Measurements from ENCODE around the gene RPGRIP1. TPM values are rescaled to one million over a fixed set of nuclear protein-coding genes. Genes with fewer than 3 reads are reported as not detected.
"Not testable (repeated sequence)": the region's sequence is repeated elsewhere in the genome, so short reads cannot be mapped to it uniquely, and the experiment has no call there.

The RPGRIP1 gene
- total RNA-seq, 1 donor from 2014 or later = not detected

DNA sequence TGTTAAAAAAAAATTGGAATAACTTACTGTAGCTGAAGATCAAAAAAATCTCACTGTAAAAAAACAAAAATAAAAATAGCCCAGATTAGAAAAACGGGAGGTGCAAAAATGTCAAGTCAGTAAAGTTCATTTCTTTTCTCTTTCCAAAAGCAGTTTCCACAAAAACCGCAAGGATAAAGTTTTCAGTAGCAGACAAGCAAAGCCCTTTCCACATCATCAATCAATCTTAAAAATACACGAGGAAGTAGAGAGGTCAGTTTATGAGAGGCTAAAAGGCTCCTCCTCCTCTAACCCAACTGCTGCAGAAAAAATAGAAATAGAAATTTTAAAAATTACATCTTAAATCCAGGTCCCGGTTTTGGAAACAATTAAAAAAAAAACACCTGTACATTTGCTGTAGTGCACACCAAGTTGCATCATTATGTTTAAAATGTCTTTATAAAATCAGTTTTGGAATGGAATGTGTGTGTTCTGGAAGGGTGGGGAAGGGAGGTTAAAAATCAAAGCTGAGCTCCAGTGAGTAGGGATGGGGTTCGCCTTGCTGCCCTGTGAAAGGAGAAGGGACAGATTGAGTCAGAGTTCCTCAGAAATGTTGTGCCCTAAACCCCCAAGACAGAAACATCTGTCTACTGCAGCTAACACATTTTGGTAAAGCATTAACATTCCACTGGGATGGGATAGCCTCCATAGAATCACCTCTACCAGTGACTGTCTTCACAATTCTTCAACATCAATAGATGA lies 16.4 kb upstream of the RPGRIP1 start:
- intact Hi-C loops (cut with micrococcal nuclease) = loop anchor here (1.0 to 10.0 kb wide), 5 partner anchors 15 to 251 kb away; partner anchors contain the start of gene METTL3
- H3K4me1 Mint-ChIP-seq (ENCODE audit: low read depth) = peaks cover 65% of the 10 kb centered on the region
- H3K36me3 Mint-ChIP-seq (ENCODE audit: low read depth) = peaks cover 97% of the 10 kb centered on the region
- peak overlapping the region; percentile 96 for H3K27ac Mint-ChIP-seq
- no peaks in the 10 kb centered on the region for H3K27me3 Mint-ChIP-seq (ENCODE audit: low read depth)
- H3K4me3 Mint-ChIP-seq (ENCODE audit: low read depth) = peak overlapping the region; percentile 99
- no peak for DNase-seq (ENCODE audit: low spot score)
- H3K9me3 Mint-ChIP-seq = no peaks in the 10 kb centered on the region

DNA sequence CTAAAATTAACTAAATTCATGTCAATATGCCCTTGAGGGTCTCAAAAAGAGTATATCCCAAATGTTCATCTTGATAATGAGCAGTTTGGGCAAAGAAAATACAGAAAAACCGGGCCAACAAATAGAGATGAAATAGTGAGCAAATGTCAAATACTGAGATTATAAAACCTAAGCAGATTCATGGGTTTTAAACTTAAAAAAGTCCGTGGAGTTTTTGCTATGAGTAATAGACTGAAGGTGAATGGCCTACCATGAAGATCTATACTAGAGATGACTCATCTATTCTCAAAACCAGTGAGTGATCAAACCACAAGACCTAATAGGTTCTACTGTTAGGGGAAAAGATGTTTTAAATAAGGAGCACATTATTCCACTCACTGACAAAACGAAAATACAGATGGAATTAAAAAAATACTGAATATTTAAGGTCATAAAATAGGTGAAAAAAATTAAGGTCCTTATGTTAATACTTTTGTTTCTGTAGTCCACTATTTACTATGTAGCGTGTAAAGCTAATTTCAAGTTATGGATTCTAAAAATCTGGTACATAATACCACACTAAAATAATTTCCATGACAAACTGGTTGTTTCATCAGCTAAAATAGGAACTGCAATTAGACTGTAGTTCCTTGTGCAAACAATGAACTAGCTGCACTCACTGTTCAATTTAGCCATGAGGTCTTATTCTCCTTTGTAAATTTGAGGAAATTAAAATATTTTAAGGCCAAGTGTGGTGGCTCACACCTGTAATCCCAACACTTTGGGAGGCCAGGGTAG lies 15.7 kb upstream of the RPGRIP1 start:
- Mint-ChIP-seq H3K4me3 (ENCODE audit: low read depth) (peak overlapping the region; percentile 99), H3K36me3 (ENCODE audit: low read depth) (peaks cover 97% of the 10 kb centered on the region), H3K4me1 (ENCODE audit: low read depth) (peaks cover 57% of the 10 kb centered on the region), H3K27me3 (ENCODE audit: low read depth) (no peaks in the 10 kb centered on the region), H3K27ac (peak overlapping the region; percentile 96), H3K9me3 (no peaks in the 10 kb centered on the region)
- no peak for DNase-seq (ENCODE audit: low spot score)
- intact Hi-C loops (cut with micrococcal nuclease) = loop anchor here (1.0 to 10.0 kb wide), 4 partner anchors 35 to 251 kb away; partner anchors contain the start of gene METTL3

DNA sequence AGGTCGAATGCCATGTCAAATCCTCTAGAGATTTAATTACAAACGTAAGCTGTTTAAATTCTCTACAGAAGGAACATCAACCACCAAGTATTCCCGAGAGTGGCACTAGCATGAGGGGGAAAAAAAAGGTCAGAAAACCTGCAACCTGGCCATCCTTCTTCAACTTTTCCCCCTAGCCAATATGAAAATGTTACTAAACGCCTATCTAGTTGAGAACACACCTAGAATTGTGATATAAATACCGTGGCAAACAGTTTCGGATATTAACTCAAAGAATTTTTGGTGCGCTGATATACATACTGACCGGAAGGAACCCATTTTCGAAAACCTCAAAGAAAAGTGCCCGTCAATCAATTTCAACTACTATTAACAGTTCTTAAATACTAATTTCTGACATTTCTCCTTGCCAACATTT lies 12.4 kb upstream of the RPGRIP1 start:
- no peaks in the 10 kb centered on the region for H3K27me3 Mint-ChIP-seq (ENCODE audit: low read depth)
- H3K4me3 Mint-ChIP-seq (ENCODE audit: low read depth) = peak overlapping the region; percentile 99
- H3K9me3 Mint-ChIP-seq = no peaks in the 10 kb centered on the region
- H3K27ac Mint-ChIP-seq = peak overlapping the region; percentile 100
- DNase-seq (ENCODE audit: low spot score) = no peak
- intact Hi-C loops (cut with micrococcal nuclease) = loop anchor here (5.0 to 10.0 kb wide), 2 partner anchors 165 to 247 kb away; partner anchors contain the start of genes METTL3 and TMEM253
- peaks cover 46% of the 10 kb centered on the region for H3K4me1 Mint-ChIP-seq (ENCODE audit: low read depth)
- H3K36me3 Mint-ChIP-seq (ENCODE audit: low read depth) = peaks cover 70% of the 10 kb centered on the region

DNA sequence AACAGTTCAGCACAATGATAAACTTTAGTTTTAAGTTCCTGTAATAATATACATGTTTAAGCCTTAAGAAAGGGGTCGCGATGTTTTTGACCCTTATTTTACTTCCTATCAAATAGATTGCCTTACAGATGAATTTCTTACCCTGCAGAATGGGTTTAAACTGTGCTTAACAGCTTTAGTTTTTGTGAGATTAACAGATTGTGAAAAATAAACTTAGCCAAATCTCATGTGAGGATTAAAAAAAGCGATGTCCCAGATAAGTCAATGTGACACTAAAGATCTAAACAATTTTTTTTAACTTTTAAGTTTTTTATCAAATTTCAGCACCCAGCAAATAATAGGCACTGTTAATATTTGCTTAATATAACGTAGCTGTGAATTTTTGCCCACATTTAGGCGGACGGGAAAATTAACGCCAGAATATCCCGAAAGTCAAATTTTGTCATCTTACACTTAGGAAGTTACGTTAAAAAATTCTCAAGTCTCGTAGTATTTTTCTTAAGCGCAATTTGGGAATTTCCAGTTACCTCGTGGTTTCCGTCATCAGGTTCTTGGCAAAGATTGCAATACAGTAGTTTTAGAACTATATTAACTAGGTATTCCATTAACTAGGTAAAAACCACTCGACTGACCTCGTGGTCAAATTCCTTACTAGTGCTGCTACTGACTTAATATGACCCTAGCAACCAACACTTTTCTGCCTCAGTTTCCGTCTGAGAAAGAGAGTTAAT lies 11.8 kb upstream of the RPGRIP1 start:
- Mint-ChIP-seq H3K4me3 (ENCODE audit: low read depth) (peak overlapping the region; percentile 99), H3K36me3 (ENCODE audit: low read depth) (peaks cover 64% of the 10 kb centered on the region), H3K4me1 (ENCODE audit: low read depth) (peaks cover 41% of the 10 kb centered on the region), H3K27ac (peak overlapping the region; percentile 100), H3K9me3 (no peaks in the 10 kb centered on the region), H3K27me3 (ENCODE audit: low read depth) (no peaks in the 10 kb centered on the region)
- intact Hi-C loops (cut with micrococcal nuclease) = loop anchor here (2.0 to 10.0 kb wide), 3 partner anchors 41 to 247 kb away; partner anchors contain the start of genes METTL3 and TMEM253
- no peak for DNase-seq (ENCODE audit: low spot score)

DNA sequence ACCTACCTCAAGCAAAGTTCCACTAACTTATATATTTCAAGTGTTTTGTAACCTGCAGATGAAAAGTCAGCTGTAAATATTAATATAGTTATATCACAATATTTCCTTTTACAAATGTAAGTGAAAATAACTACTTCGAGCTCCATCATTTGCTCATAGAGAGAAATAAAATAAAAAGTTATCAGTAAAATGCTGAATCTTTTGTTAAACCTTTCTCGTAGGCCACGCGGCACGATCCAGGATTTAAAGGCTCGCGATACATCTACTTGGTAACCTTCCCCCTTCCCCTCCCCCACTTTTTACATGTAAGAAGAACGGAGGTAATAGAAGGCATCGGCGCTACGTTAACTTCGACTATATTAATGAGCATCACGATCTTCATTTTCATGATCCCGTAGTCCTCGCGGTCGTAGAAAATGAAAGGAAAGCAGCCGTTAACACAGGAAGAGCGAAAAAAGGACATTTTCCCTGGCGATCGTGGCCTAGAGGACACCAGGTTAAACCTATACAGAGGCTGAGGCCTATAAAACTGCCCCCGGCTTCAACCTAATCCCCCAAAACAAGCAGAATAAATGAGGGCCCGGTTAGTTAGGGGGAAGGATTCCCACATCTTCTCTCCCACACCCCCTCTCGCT lies 11.1 kb upstream of the RPGRIP1 start:
- Mint-ChIP-seq H3K4me1 (ENCODE audit: low read depth) (peaks cover 35% of the 10 kb centered on the region), H3K27me3 (ENCODE audit: low read depth) (no peaks in the 10 kb centered on the region), H3K4me3 (ENCODE audit: low read depth) (peak overlapping the region; percentile 99), H3K36me3 (ENCODE audit: low read depth) (peaks cover 57% of the 10 kb centered on the region), H3K9me3 (no peaks in the 10 kb centered on the region), H3K27ac (peak overlapping the region; percentile 100)
- DNase-seq (ENCODE audit: low spot score) = peak; percentile 18
- intact Hi-C loops (cut with micrococcal nuclease) = loop anchor here (1.0 to 10.0 kb wide), 6 partner anchors 40 to 246 kb away; partner anchors contain the start of genes CHD8, METTL3, SUPT16H and TMEM253

DNA sequence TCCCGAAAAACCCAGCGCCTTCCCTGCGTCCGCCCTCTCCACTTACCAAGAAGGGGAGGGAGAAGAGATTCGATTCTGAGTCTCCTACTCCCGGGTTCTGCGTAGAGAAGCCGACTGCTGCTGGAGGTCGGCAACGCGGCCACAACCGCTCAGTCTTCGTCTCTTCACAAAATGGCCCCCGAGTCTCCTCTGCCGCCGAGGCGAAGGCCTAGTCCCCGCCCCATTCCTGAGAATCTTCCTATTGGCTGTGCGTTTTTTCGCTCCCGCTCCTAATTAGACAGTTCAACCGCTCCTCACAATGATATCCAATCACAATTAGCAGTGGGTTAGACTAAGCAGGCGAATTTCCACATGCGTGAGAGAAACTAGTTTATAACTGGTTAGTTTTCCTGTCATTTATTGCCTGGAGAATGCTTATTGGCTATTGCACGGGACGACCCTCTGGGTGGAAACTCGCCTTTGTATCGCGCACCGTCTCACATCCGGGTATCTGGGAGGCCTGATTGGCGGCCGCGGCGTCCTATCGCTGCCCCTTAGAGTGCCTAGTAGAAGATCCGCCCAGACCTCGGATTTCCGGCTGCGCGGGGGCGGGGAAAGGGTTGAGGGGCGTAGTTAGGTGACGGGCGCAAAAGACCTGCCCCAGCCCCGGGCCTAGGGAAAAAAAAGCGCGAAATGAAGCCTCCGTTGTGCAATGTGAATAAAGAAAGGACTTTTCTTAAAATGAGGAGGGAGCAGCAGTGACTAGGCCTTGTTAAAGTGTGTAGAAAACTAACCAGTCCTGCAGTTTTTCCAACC lies 10.4 kb upstream of the RPGRIP1 start, which contains the start of gene HNRNPC:
Gene HNRNPC (minus strand): TSS at position 191 of the 795 bp plus-strand sequence. CDS start 35,249 bp downstream, outside the sequence.
- Mint-ChIP-seq H3K4me1 (ENCODE audit: low read depth) (peaks cover 29% of the 10 kb centered on the region), H3K4me3 (ENCODE audit: low read depth) (peak within 1 kb of the TSS; percentile 99), H3K36me3 (ENCODE audit: low read depth) (peaks cover 50% of the 10 kb centered on the region), H3K27me3 (ENCODE audit: low read depth) (no peaks in the 10 kb centered on the region), H3K9me3 (no peaks in the 10 kb centered on the region), H3K27ac (peak within 1 kb of the TSS; percentile 100)
- DNase-seq (ENCODE audit: low spot score) = peak; percentile 100
- intact Hi-C loops (cut with micrococcal nuclease) = loop anchor here (1.0 to 10.0 kb wide), 6 partner anchors 39 to 245 kb away; partner anchors contain the start of genes CHD8, METTL3, SUPT16H and TMEM253

DNA sequence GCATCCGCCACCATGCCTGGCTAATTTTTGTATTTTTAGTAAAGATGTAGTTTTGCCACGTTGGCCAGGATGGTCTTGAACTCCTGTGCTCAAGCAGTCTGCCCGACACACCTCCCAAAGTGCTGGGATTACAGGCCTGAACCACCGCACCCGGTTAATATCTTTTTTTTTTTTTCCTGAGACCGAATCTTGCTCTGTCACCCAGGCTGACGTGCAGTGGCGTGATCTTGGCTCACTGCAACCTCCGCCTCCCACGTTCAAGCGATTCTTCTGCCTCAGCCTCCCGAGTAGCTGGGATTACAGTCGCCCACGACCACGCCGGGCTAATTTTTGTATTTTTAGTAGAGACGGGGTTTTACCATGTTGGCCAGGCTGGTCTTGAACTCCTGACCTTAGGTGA lies 7.2 kb upstream of the RPGRIP1 start:
- H3K27me3 Mint-ChIP-seq (ENCODE audit: low read depth); H3K9me3 Mint-ChIP-seq; H3K27ac Mint-ChIP-seq; DNase-seq (ENCODE audit: low spot score); intact Hi-C loops (cut with micrococcal nuclease); H3K4me3 Mint-ChIP-seq (ENCODE audit: low read depth); H3K4me1 Mint-ChIP-seq (ENCODE audit: low read depth): not testable (repeated sequence)
- peaks cover 18% of the 10 kb centered on the region for H3K36me3 Mint-ChIP-seq (ENCODE audit: low read depth)

DNA sequence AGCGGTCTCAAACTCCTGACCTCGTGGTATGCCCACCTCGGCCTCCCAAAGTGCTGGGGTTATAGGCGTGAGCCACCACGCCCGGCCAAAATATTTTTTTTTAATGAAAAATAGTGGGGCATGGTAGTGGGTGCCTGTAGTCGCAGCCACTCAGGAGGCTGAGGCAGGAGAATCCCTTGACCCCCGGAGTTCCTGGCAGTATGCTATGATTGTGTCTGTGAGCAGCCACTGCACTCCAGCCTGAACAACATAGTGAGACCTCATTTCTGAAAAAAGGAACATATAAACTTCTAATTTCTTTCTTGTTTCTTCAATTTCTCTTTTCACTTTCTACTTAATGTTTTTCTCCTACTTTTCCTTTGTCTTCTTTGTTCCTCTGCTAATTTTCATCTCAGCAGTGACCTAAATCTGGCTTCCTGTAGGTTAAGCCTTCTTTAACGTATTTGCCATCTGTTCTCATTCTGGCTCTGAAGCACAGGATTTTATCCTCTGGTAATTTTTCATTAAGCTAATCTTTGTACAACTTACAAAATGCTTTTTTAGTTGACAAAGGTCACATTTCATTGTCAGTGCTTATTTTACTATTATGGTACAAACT lies 4.5 kb upstream of the RPGRIP1 start:
- H3K4me1 Mint-ChIP-seq (ENCODE audit: low read depth) = peaks cover 2% of the 10 kb centered on the region
- intact Hi-C loops (cut with micrococcal nuclease) = no loop called here
- H3K4me3 Mint-ChIP-seq (ENCODE audit: low read depth) = no peak overlapping the region
- DNase-seq (ENCODE audit: low spot score) = no peak
- no peaks in the 10 kb centered on the region for H3K9me3 Mint-ChIP-seq
- H3K27me3 Mint-ChIP-seq (ENCODE audit: low read depth) = no peaks in the 10 kb centered on the region
- H3K27ac Mint-ChIP-seq = no peak overlapping the region
- H3K36me3 Mint-ChIP-seq (ENCODE audit: low read depth) = no peaks in the 10 kb centered on the region

DNA sequence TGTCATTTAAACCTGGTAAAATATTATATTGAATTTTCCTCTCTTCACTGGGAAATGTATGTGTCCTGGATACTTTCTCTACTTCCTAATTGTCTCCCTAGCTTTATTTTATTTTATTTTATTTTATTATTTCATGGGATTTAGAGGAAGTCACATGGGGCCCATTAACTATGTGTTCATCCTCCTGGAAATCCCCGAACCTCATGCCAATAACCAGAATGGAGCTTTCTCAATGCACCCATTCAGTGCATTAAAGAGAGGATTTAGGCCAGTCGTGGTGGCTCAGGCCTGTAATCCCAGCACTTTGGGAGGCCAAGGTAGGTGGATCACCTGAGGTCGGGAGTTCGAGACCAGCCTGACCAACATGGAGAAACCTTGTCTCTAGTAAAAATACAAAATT lies 1.3 kb upstream of the RPGRIP1 start:
- no peak for DNase-seq (ENCODE audit: low spot score)
- Mint-ChIP-seq H3K4me3 (ENCODE audit: low read depth) (no peak overlapping the region), H3K36me3 (ENCODE audit: low read depth) (no peaks in the 10 kb centered on the region), H3K9me3 (no peaks in the 10 kb centered on the region), H3K27me3 (ENCODE audit: low read depth) (no peaks in the 10 kb centered on the region), H3K4me1 (ENCODE audit: low read depth) (no peaks in the 10 kb centered on the region), H3K27ac (no peak overlapping the region)
- intact Hi-C loops (cut with micrococcal nuclease) = no loop called here

DNA sequence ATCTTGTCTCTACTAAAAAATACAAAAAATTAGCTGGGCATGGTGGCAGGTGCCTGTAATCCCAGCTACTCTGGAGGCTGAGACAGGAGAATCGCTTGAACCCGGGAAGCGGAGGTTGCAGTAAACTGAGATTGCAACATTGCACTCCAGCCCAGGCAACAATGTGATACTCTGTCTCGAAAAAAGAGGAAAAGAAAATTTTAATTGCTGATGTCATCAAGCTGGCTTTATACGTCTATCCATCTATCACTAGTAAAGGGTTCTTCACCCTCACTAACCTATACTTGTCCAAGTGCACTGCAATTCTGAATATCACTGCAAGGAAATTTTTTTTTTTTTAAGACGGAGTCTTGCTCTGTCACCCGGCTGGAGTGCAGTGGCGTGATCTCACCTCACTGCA lies 2.0 kb downstream of the RPGRIP1 start:
- DNase-seq (ENCODE audit: low spot score); H3K4me3 Mint-ChIP-seq (ENCODE audit: low read depth); intact Hi-C loops (cut with micrococcal nuclease); H3K27ac Mint-ChIP-seq; H3K36me3 Mint-ChIP-seq (ENCODE audit: low read depth); H3K9me3 Mint-ChIP-seq; H3K27me3 Mint-ChIP-seq (ENCODE audit: low read depth); H3K4me1 Mint-ChIP-seq (ENCODE audit: low read depth): not testable (repeated sequence)

DNA sequence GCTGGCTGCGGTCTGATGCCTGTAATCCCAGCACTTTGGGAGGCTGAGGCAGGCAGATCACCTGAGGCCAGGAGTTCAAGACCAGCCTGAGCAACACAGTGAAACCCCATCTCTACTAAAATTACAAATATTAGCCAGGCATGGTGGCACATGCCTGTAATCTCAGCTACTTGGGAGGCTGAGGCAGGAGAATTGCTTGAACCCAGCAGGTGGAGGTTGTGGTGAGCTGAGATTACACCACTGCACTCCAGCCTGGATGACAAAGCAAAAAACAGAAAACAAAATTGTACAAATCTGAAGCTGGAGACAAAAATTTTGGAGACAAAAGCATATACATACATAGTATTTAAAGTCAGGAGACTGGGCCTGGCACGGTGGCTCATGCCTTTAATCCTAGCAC lies 6.6 kb downstream of the RPGRIP1 start:
- DNase-seq (ENCODE audit: low spot score); H3K27ac Mint-ChIP-seq; H3K9me3 Mint-ChIP-seq; intact Hi-C loops (cut with micrococcal nuclease); H3K4me3 Mint-ChIP-seq (ENCODE audit: low read depth); H3K4me1 Mint-ChIP-seq (ENCODE audit: low read depth); H3K36me3 Mint-ChIP-seq (ENCODE audit: low read depth); H3K27me3 Mint-ChIP-seq (ENCODE audit: low read depth): not testable (repeated sequence)
